Transverse colon (tissue), 4 donors: ENCODE measurements around the gene TEC. TPM values are rescaled to one million over a fixed set of nuclear protein-coding genes. Genes with fewer than 3 reads are reported as not detected.
"Not testable (repeated sequence)": the region's sequence is repeated elsewhere in the genome, so short reads cannot be mapped to it uniquely, and the experiment has no call there.

ENCODE experiments used
- DNase-seq: peaks from one replicate; pipeline ENCODE4 v3.0.0-alpha.2; 2019
- H3K27ac ChIP-seq, 4 donors: fragments of 200-600 bp; sonication (generic); 2 replicates each; pipeline ENCODE4 v1.5.1; 2016 to 2018; ENCODE audit warnings: inconsistent platforms in 4 of 4
- H3K27me3 ChIP-seq: fragments of 200-600 bp; sonication (generic); 2 replicates; pipeline ENCODE4 v1.5.1; 2017; ENCODE audit warnings: inconsistent platforms
- H3K36me3 ChIP-seq, 4 donors: fragments of 200-600 bp; sonication (generic); 2 replicates each; pipeline ENCODE4 v1.5.1; 2017 to 2019; ENCODE audit warnings: inconsistent platforms in 4 of 4
- H3K4me1 ChIP-seq, 4 donors: fragments of 200-600 bp; sonication (generic); 2 replicates each; pipeline ENCODE4 v1.5.1; 2017 to 2020; ENCODE audit warnings: inconsistent platforms in 4 of 4
- H3K4me3 ChIP-seq, 4 donors: fragments of 200-600 bp; sonication (generic); 1 replicate in 1 of 4; 2 replicates in 3 of 4; pipeline versions ENCODE4 v1.5.1 to v1.6.1; 2017 to 2019; ENCODE audit warnings: inconsistent platforms in 4 of 4
- H3K9me3 ChIP-seq, 2 donors: fragments of 200-600 bp; sonication (generic); 2 replicates each; pipeline ENCODE4 v1.5.1; 2017 to 2019; ENCODE audit warnings: inconsistent platforms in 2 of 2
- EP300 ChIP-seq: sonication (generic); formaldehyde crosslinking; IDR thresholded peaks from one replicate; pipeline ENCODE4 v1.6.1; 2017; ENCODE audit warnings: antibody characterized with exemption, low read depth
- POLR2A ChIP-seq: fragments of 450-650 bp; IDR thresholded peaks from one replicate; pipeline ENCODE4 v1.6.1; 2016; ENCODE audit warnings: antibody characterized with exemption, mild to moderate bottlenecking, moderate library complexity
- POLR2AphosphoS5 ChIP-seq, 3 donors: sonication (generic); formaldehyde crosslinking; IDR thresholded peaks; one replicate each; pipeline ENCODE4 v1.6.1; 2016; ENCODE audit warnings: antibody characterized with exemption in 3 of 3
- WGBS, 2 donors: methylation state at CpG; one replicate each; pipeline ENCODE4 v1.1.5; 2018; ENCODE audit warnings: low coverage in 1 of 2; 5-methylcytosine and 5-hydroxymethylcytosine counted together
- in situ Hi-C, 4 donors: fragments of 200-750 bp; cut with MboI; loops; one replicate each; pipeline versions ENCODE4 v1.15.0 to v1.15.1; 2017; ENCODE audit warnings: low sequenced_read_pairs in 3 of 4, low pct_ligation_motif_present in 1 of 4, low pct_unique_long_range_greater_than_20kb in 1 of 4
- intact Hi-C: fragments of 100-400 bp; cut with DNase I; formaldehyde crosslinking; loops from one replicate; pipeline ENCODE4 v1.15.1; 2023; ENCODE audit warnings: low total_unique reads
- total RNA-seq, 4 donors: library from RNA; depleted of rRNA; stranded (reverse); fragments of >200 nt; gene quantifications; one replicate each; pipeline ENCODE4 v1.1.0, GENCODE V29; 2016
- TF ChIP-seq, protein P1 (sequence below), 5 experiments: fragments of 200-600 bp in 3 of 5; fragments of 450-650 bp in 2 of 5; sonication (generic) in 3 of 5; IDR thresholded peaks; 1 replicate in 2 of 5; 2 replicates in 3 of 5; pipeline ENCODE4 v1.5.1; 2016 to 2017; ENCODE audit warnings: antibody characterized with exemption in 5 of 5, inconsistent platforms in 3 of 5, mild to moderate bottlenecking in 2 of 5, moderate library complexity in 1 of 5

TEC gene
- total RNA-seq = 1 to 10 TPM; 1.2 to 5.1 (median 3.3) TPM

- in situ Hi-C loops = no loop called here
- H3K27me3 ChIP-seq = no peaks in the 10 kb centered on the region
- intact Hi-C loops = no loop called here
- no peaks in the 10 kb centered on the region for H3K36me3 ChIP-seq
- TF ChIP-seq EP300 (no peak), POLR2A (peak; percentile 91), POLR2AphosphoS5 (IDR thresholded peaks at IDR 0.05) (peak; percentile 72 to 90 (median 81))
- TF ChIP-seq, protein P1, sequence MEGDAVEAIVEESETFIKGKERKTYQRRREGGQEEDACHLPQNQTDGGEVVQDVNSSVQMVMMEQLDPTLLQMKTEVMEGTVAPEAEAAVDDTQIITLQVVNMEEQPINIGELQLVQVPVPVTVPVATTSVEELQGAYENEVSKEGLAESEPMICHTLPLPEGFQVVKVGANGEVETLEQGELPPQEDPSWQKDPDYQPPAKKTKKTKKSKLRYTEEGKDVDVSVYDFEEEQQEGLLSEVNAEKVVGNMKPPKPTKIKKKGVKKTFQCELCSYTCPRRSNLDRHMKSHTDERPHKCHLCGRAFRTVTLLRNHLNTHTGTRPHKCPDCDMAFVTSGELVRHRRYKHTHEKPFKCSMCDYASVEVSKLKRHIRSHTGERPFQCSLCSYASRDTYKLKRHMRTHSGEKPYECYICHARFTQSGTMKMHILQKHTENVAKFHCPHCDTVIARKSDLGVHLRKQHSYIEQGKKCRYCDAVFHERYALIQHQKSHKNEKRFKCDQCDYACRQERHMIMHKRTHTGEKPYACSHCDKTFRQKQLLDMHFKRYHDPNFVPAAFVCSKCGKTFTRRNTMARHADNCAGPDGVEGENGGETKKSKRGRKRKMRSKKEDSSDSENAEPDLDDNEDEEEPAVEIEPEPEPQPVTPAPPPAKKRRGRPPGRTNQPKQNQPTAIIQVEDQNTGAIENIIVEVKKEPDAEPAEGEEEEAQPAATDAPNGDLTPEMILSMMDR (IDR thresholded peaks at IDR 0.05) = peak in 1 of 5 experiments; percentile 13
- H3K27ac ChIP-seq = peak within 1 kb of the TSS; percentile 90 to 97 (median 94)
- 0 to 3% methylated on average over 1 to 24 of the region's 63 CpGs for WGBS, 2 donors
- H3K4me3 ChIP-seq = peak within 1 kb of the TSS; percentile 73 to 95 (median 76)
- peaks cover 0 to 18% (median 7%) of the 10 kb centered on the region in 4 donors for H3K4me1 ChIP-seq
- H3K9me3 ChIP-seq = no peaks in the 10 kb centered on the region
- peak; percentile 45 for DNase-seq
Observed at GRCh38 chr4:48268956-48269860, at the start of gene TEC. TSS of gene TEC (minus strand) at chr4:48269838. CDS start at chr4:48228614, 41,224 bp downstream.

DNA sequence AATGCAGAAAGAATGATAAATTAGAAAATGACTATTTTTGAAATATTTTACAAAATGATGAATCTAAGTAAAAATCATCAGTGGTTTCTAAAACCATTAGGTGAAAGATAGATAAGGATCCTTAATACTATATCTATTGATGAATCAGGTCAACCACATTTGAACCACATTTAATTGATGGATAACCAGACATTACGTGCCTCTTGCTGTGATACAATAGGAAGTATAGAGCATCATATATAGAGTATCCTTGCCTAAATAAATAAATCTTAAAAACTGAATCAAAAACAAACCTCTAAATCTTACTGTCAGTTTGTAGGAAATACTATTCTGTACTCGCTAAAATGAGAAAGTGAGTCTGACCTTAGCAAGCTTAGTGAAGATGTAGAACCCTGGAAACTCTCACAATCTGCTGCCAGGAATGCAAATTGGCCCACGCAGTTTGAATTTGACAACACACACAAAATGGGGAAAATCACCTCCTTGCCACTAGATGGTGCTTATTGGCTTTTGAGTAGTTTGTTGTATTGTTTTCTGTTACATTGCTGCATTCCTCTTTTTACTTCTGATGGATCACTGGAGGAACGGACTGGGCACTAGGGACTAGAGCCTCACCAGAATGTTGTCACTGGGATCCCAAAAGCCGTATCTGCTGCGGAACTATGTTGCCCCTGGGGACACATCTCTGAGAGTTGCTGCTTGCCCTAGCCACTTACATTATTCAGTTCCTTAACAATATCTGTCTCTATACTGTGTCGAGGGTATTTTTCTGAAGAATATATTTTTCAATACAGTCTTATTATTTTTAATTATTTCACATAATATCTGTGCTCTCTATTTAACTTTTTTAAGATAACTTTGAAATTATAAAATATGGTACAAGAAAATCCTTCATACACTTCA, 46.3 kb upstream of the TEC start:
- TF ChIP-seq, protein P1 (IDR thresholded peaks at IDR 0.05) = peak; percentile 55 to 69 (median 57)
- TF ChIP-seq EP300 = no peak
- Histone ChIP-seq H3K27me3 (no peaks in the 10 kb centered on the region), H3K4me1 (peaks cover 0 to 5% (median 0%) of the 10 kb centered on the region in 4 donors), H3K27ac (no peak overlapping the region), H3K36me3 (no peaks in the 10 kb centered on the region), H3K4me3 (no peak overlapping the region), H3K9me3 (no peaks in the 10 kb centered on the region)
- intact Hi-C loops (no loop called here), in situ Hi-C loops (loop anchor here in 1 of 4 donors (25.0 kb wide), 1 partner anchor 171 kb away; the partner anchor contains the start of genes SLC10A4 and ZAR1)
- no peak for DNase-seq
- WGBS, 2 donors = 31 to 42% methylated on average over 6 to 7 of the region's 7 CpGs

- in situ Hi-C loops = loop anchor here in 1 of 4 donors (25.0 kb wide), 1 partner anchor 173 kb away; the partner anchor contains the start of genes SLC10A4 and ZAR1
- DNase-seq, H3K9me3 ChIP-seq, H3K4me1 ChIP-seq, H3K27ac ChIP-seq, H3K27me3 ChIP-seq, intact Hi-C loops, H3K36me3 ChIP-seq, H3K4me3 ChIP-seq: not testable (repeated sequence)
Observed at GRCh38 chr4:48314746-48315145, 45.1 kb upstream of the TEC start.

DNA sequence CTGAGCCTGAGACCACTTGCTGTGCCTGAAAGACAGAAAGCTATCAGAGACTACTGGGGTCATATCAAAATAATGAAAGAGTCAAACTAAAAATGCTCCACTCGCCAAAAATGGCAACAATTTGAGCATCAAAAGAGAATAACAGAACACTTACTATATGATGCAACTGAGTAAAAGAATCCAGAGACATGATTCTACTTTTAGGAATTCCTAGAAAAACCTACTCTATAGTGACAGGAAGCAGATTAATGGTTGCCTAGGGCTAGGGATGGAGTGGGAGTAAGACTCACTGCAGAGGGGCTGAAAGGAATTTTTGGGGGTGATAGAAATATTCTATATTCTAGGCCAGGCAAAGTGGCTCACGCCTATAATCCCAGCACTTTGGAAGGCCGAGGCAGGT, 42.3 kb upstream of the TEC start:
- WGBS, 2 donors = 82 to 93% methylated on average over 1 to 3 of the region's 3 CpGs
- H3K27ac ChIP-seq = no peak overlapping the region
- no peaks in the 10 kb centered on the region for H3K27me3 ChIP-seq
- no peaks in the 10 kb centered on the region for H3K9me3 ChIP-seq
- peaks cover 0 to 5% (median 0%) of the 10 kb centered on the region in 4 donors for H3K4me1 ChIP-seq
- in situ Hi-C loops (loop anchor here in 1 of 4 donors (25.0 kb wide), 1 partner anchor 175 kb away; the partner anchor contains the start of genes SLC10A4 and ZAR1), intact Hi-C loops (no loop called here)
- H3K4me3 ChIP-seq = no peak overlapping the region
- TF ChIP-seq, protein P1 (IDR thresholded peaks at IDR 0.05) = no peak
- TF ChIP-seq EP300 (no peak), POLR2AphosphoS5 (IDR thresholded peaks at IDR 0.05) (no peak), POLR2A (no peak)
- H3K36me3 ChIP-seq = no peaks in the 10 kb centered on the region
- DNase-seq = no peak
